WERI-Rb-1 (cell line): ENCODE data around the gene HP1BP3.

Experiments used
- DNase-seq: peaks from one replicate; pipeline ENCODE4 v3.0.0-alpha.2; 2020
- H3K27ac ChIP-seq: fragments of 250-450 bp; sonication (Bioruptor Pico); 2 replicates; pipeline ENCODE4 v1.5.1; 2020; ENCODE audit warnings: mild to moderate bottlenecking, moderate library complexity
- H3K27me3 ChIP-seq: fragments of 250-450 bp; sonication (Bioruptor Pico); 2 replicates; pipeline ENCODE4 v1.5.1; 2021; ENCODE audit warnings: mild to moderate bottlenecking, low read depth, moderate library complexity; ENCODE audit not compliant: insufficient read depth, severe bottlenecking
- H3K36me3 ChIP-seq: fragments of 250-450 bp; sonication (Bioruptor Pico); 2 replicates; pipeline ENCODE4 v1.5.1; 2020; ENCODE audit warnings: mild to moderate bottlenecking, moderate library complexity
- H3K4me3 ChIP-seq: 2 replicates; pipeline ENCODE4 v1.5.1; 2011; ENCODE audit warnings: low read depth, mild to moderate bottlenecking, control low read depth, low read length
- H3K9me3 ChIP-seq: fragments of 250-450 bp; sonication (Bioruptor Pico); 2 replicates; pipeline ENCODE4 v1.5.1; 2021; ENCODE audit warnings: mild to moderate bottlenecking, moderate library complexity; ENCODE audit not compliant: severe bottlenecking
- CTCF ChIP-seq: IDR thresholded peaks from 2 replicates; pipeline ENCODE4 v1.5.1; 2011; ENCODE audit warnings: low read depth, mild to moderate bottlenecking, control low read depth, inconsistent platforms, low read length

Gene HP1BP3

GRCh38 chr1:20767271-20767670 lies 19.8 kb downstream of the HP1BP3 start:
- TF ChIP-seq CTCF: no peak
- Histone ChIP-seq H3K4me3 (no peak overlapping the region), H3K9me3 (no peaks in the 10 kb centered on the region), H3K27ac (no peak overlapping the region), H3K36me3 (peaks cover 97% of the 10 kb centered on the region), H3K27me3 (no peaks in the 10 kb centered on the region)
- no peak for DNase-seq

- H3K4me3 ChIP-seq: no peak overlapping the region
- H3K27ac ChIP-seq: no peak overlapping the region
- peaks cover 96% of the 10 kb centered on the region for H3K36me3 ChIP-seq
- no peak for DNase-seq
- no peaks in the 10 kb centered on the region for H3K9me3 ChIP-seq
- no peaks in the 10 kb centered on the region for H3K27me3 ChIP-seq
- TF ChIP-seq CTCF: no peak
These were observed 23.7 kb downstream of the HP1BP3 start for GRCh38 chr1:20763417-20763816.

GRCh38 chr1:20760322-20760721 lies 26.8 kb downstream of the HP1BP3 start:
- Histone ChIP-seq H3K4me3 (no peak overlapping the region), H3K27ac (no peak overlapping the region), H3K9me3 (no peaks in the 10 kb centered on the region), H3K36me3 (peaks cover 97% of the 10 kb centered on the region), H3K27me3 (no peaks in the 10 kb centered on the region)
- no peak for DNase-seq
- TF ChIP-seq CTCF: no peak

GRCh38 chr1:20753589-20753988 lies 33.5 kb downstream of the HP1BP3 start:
- Histone ChIP-seq H3K36me3 (peaks cover 66% of the 10 kb centered on the region), H3K27ac (no peak overlapping the region), H3K27me3 (no peaks in the 10 kb centered on the region), H3K4me3 (no peak overlapping the region), H3K9me3 (no peaks in the 10 kb centered on the region)
- TF ChIP-seq CTCF: no peak
- no peak for DNase-seq

- Histone ChIP-seq H3K36me3 (peaks cover 66% of the 10 kb centered on the region), H3K9me3 (no peaks in the 10 kb centered on the region), H3K4me3 (no peak overlapping the region), H3K27me3 (no peaks in the 10 kb centered on the region), H3K27ac (no peak overlapping the region)
- no peak for TF ChIP-seq CTCF
- DNase-seq: no peak
These were observed 35.6 kb downstream of the HP1BP3 start for GRCh38 chr1:20751462-20751990.

- no peak for DNase-seq
- H3K27ac ChIP-seq: no peak overlapping the region
- no peak overlapping the region for H3K4me3 ChIP-seq
- H3K36me3 ChIP-seq: peaks cover 85% of the 10 kb centered on the region
- H3K27me3 ChIP-seq: no peaks in the 10 kb centered on the region
- no peak for TF ChIP-seq CTCF
- no peaks in the 10 kb centered on the region for H3K9me3 ChIP-seq
These were observed 44.4 kb downstream of the HP1BP3 start for GRCh38 chr1:20742671-20743070.
